Esophagus squamous epithelium (tissue), 5 donors: ENCODE measurements around the gene IER3IP1. TPM values are rescaled to one million over a fixed set of nuclear protein-coding genes. Genes with fewer than 3 reads are reported as not detected.

Source experiments
- DNase-seq: peaks from one replicate; lab custom pipeline; 2025; lab: John Stamatoyannopoulos, UW
- H3K27ac ChIP-seq, 4 donors: fragments of 200-600 bp; sonication (generic); one replicate each; pipeline ENCODE4 v1.5.1; 2016 to 2019; ENCODE audit warnings: mild to moderate bottlenecking in 1 of 4
- H3K27me3 ChIP-seq, 4 donors: fragments of 200-600 bp; sonication (generic); 1 replicate in 3 of 4; 2 replicates in 1 of 4; pipeline versions ENCODE4 v1.5.1 to v1.6.0; 2017 to 2021; ENCODE audit warnings: antibody characterized with exemption in 1 of 4
- H3K36me3 ChIP-seq, 3 donors: fragments of 200-600 bp; sonication (generic); one replicate each; pipeline ENCODE4 v1.5.1; 2016 to 2019
- H3K4me1 ChIP-seq, 3 donors: fragments of 200-600 bp; sonication (generic); one replicate each; pipeline ENCODE4 v1.5.1; 2017 to 2019
- H3K4me3 ChIP-seq, 4 donors: fragments of 200-600 bp; sonication (generic); 1 replicate in 3 of 4; 2 replicates in 1 of 4; pipeline ENCODE4 v1.5.1; 2016 to 2019; ENCODE audit warnings: mild to moderate bottlenecking in 2 of 4, moderate library complexity in 1 of 4
- H3K9me3 ChIP-seq, 3 donors: fragments of 200-600 bp; sonication (generic); one replicate each; pipeline ENCODE4 v1.5.1; 2016 to 2019
- POLR2A ChIP-seq, 4 donors: fragments of 450-650 bp; IDR thresholded peaks; one replicate each; pipeline ENCODE4 v1.6.1; 2017; ENCODE audit warnings: antibody characterized with exemption in 4 of 4, mild to moderate bottlenecking in 4 of 4, moderate library complexity in 3 of 4
- WGBS, 2 donors: methylation state at CpG; one replicate each; pipeline ENCODE4 v1.1.5; 2018; 5-methylcytosine and 5-hydroxymethylcytosine counted together
- intact Hi-C: fragments of 100-400 bp; cut with DNase I; formaldehyde crosslinking; loops from one replicate; pipeline ENCODE4 v1.15.0; 2022
- small RNA-seq, 4 donors: library from RNA; depleted of rRNA; stranded (forward); fragments of <200 nt; gene quantifications; one replicate each; pipeline ENCODE3, GENCODE V24; 2016
- total RNA-seq, 4 donors: library from RNA; depleted of rRNA; stranded (reverse); fragments of >200 nt; gene quantifications; one replicate each; pipeline ENCODE4 v1.1.0, GENCODE V29; 2016
- TF ChIP-seq, protein P1 (sequence below), 6 experiments: fragments of 450-650 bp in 4 of 6; fragments of 200-600 bp in 2 of 6; sonication (generic) in 2 of 6; IDR thresholded peaks; one replicate each; pipeline ENCODE4 v1.5.1; 2016 to 2019; ENCODE audit warnings: antibody characterized with exemption in 6 of 6, mild to moderate bottlenecking in 4 of 6, moderate library complexity in 4 of 6
- donor health status: DM: yes; HTN: yes; CAD: no.

IER3IP1 gene
- total RNA-seq, 4 donors from 2014 or later: 5.3 to 14.1 (median 11.1) TPM

DNA sequence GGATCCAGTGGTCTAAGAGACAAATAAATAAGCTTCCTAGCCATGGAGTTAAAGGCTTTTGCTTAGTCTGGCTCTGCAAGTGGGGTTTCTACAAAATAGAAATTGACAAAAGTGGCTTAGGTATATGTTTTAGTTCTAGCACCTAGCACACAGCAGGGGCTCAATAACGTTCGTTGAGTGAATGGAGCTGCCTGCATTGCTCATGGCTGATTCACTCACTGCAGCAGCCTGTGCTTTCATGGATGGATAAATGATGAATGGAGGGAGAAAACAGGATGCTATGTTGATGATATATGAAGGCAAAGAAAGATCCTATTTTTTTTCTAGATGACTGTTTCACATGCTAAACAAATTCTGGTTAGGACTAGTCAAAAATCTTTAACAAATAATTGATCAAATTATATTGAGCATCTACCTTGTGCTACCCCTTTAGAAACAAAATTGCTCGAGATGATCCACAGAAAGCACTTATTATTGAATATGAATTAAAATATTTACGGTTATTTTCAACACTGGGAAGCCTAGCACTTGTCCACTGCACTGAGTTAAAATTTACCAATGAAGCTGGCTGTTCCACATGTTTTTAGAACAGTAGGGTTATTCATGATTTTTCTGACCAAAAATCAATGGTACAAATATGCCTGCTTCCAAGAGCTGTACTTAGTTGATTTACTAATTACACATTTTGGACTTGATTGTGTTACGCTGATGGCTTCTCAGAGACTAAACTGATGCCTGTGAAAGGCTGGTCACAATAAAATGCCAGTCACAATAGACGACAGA is 65.5 kb downstream of the IER3IP1 start:
- H3K27me3 ChIP-seq: no peaks in the 10 kb centered on the region
- H3K4me3 ChIP-seq: no peak overlapping the region
- H3K4me1 ChIP-seq: no peaks in the 10 kb centered on the region
- WGBS, 2 donors: 75 to 84% methylated on average over 5 to 6 of the region's 6 CpGs
- TF ChIP-seq POLR2A (IDR thresholded peaks at IDR 0.05): no peak
- TF ChIP-seq, protein P1, sequence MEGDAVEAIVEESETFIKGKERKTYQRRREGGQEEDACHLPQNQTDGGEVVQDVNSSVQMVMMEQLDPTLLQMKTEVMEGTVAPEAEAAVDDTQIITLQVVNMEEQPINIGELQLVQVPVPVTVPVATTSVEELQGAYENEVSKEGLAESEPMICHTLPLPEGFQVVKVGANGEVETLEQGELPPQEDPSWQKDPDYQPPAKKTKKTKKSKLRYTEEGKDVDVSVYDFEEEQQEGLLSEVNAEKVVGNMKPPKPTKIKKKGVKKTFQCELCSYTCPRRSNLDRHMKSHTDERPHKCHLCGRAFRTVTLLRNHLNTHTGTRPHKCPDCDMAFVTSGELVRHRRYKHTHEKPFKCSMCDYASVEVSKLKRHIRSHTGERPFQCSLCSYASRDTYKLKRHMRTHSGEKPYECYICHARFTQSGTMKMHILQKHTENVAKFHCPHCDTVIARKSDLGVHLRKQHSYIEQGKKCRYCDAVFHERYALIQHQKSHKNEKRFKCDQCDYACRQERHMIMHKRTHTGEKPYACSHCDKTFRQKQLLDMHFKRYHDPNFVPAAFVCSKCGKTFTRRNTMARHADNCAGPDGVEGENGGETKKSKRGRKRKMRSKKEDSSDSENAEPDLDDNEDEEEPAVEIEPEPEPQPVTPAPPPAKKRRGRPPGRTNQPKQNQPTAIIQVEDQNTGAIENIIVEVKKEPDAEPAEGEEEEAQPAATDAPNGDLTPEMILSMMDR (IDR thresholded peaks at IDR 0.05): no peak
- peaks cover 6 to 99% (median 7%) of the 10 kb centered on the region in 3 donors for H3K36me3 ChIP-seq
- intact Hi-C loops: no loop called here
- no peak overlapping the region for H3K27ac ChIP-seq
- H3K9me3 ChIP-seq: no peaks in the 10 kb centered on the region
- no peak for DNase-seq

DNA sequence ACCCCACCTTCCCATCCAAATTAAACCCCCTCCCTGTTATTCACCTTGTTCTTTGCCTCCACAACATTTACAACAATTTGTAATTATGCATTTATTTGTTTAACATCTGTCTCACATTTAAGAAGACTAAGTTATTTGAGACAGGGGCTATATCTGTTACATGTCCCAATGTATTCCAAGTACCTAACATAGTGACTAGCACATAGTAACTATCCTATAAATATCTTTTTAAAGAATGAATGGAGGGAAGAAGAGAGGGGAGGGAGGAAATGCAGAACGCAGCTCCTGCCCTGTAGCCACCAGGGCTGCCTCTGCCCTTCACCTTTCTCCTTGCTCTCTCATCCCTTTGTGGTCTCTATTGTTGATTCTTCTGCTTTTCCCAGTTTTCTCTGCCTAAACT is 66.4 kb downstream of the IER3IP1 start:
- 75 to 92% methylated on average over 1 of the region's 1 CpG for WGBS, 2 donors
- no peaks in the 10 kb centered on the region for H3K9me3 ChIP-seq
- H3K36me3 ChIP-seq: peaks cover 6 to 99% (median 7%) of the 10 kb centered on the region in 3 donors
- DNase-seq: no peak
- intact Hi-C loops: loop anchor here (10.0 kb wide), 2 partner anchors 95 to 635 kb away; no protein-coding TSS in a partner anchor
- no peak overlapping the region for H3K27ac ChIP-seq
- TF ChIP-seq, protein P1 (IDR thresholded peaks at IDR 0.05): no peak
- no peak for TF ChIP-seq POLR2A (IDR thresholded peaks at IDR 0.05)
- H3K4me3 ChIP-seq: no peak overlapping the region
- H3K27me3 ChIP-seq: no peaks in the 10 kb centered on the region
- no peaks in the 10 kb centered on the region for H3K4me1 ChIP-seq

DNA sequence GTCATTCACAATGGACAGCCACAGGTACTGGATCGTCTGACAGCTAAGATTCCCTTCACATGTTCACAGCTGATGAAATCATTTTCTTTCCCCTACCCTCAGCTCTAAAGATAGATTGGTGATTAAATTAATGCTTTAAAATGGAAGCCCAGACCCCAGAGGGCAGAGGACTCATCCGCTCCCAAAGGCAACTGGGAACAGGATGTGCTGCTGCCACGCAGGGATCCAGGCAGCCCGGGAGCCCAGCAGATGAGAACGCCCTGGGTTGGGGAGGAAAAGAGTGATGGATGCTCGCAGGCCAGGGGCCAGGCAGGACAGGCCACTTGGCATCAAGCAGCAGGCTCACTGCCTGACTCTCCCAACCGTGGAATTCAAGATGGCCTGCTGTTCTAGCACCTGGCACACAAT is 67.2 kb downstream of the IER3IP1 start:
- no peak overlapping the region for H3K4me3 ChIP-seq
- intact Hi-C loops: loop anchor here (10.0 kb wide), 2 partner anchors 96 to 636 kb away; no protein-coding TSS in a partner anchor
- no peak overlapping the region for H3K27ac ChIP-seq
- TF ChIP-seq, protein P1 (IDR thresholded peaks at IDR 0.05): no peak
- TF ChIP-seq POLR2A (IDR thresholded peaks at IDR 0.05): no peak
- H3K9me3 ChIP-seq: no peaks in the 10 kb centered on the region
- WGBS, 2 donors: 78 to 93% methylated on average over 4 to 5 of the region's 7 CpGs
- peaks cover 3 to 99% (median 7%) of the 10 kb centered on the region in 3 donors for H3K36me3 ChIP-seq
- no peak for DNase-seq
- H3K4me1 ChIP-seq: no peaks in the 10 kb centered on the region
- H3K27me3 ChIP-seq: no peaks in the 10 kb centered on the region

DNA sequence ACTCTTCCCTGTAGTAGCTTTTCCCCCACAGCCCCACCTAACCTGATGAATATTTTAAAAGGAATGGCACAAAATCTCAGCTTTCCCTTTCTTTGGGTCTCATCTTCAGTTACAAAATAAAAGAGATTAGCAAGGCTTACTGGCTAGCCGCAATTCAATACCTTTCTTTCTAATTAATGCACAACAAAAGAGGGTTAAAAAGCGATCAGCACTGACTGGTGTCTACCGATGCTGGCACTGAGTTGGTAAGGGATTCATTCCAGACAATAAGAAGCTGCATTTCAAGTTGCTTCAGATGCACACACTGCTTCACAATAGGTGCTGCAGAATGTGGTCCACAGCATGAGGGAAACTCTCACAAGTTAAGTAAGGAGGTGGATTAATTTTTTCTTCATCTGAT is 67.8 kb downstream of the IER3IP1 start:
- Histone ChIP-seq H3K9me3 (no peaks in the 10 kb centered on the region), H3K27me3 (no peaks in the 10 kb centered on the region), H3K27ac (no peak overlapping the region), H3K36me3 (peaks cover 0 to 98% (median 7%) of the 10 kb centered on the region in 3 donors), H3K4me3 (no peak overlapping the region), H3K4me1 (no peaks in the 10 kb centered on the region)
- no peak for TF ChIP-seq POLR2A (IDR thresholded peaks at IDR 0.05)
- TF ChIP-seq, protein P1 (IDR thresholded peaks at IDR 0.05): no peak
- intact Hi-C loops: loop anchor here (10.0 kb wide), 2 partner anchors 96 to 636 kb away; no protein-coding TSS in a partner anchor
- no peak for DNase-seq
- WGBS, 2 donors: 67 to 94% methylated on average over 3 of the region's 3 CpGs

Small RNAs within 50 kb of the gene (small RNA-seq; reads per million reads assigned to genes)
- 0 reads per million in 4 donors for gene AC012254.4

Other genes starting within 250 kb of the IER3IP1 start
- under 1 TPM in 1 of 4 donors, not detected in 3; 0.38 TPM for gene ELOA2, start 140.7 kb downstream of the IER3IP1 start, total RNA-seq
- 10 to 100 TPM; 14.9 to 22.9 (median 18.8) TPM for gene HDHD2, start 25.9 kb downstream of the IER3IP1 start, total RNA-seq
- gene SKOR2, start 75.3 kb upstream of the IER3IP1 start, total RNA-seq: not detected